BLaER1 treated with 17β-estradiol and CSF1 and Interleukin-3, amounts not matched to agents 10 nM and 100 nM (cell line): ENCODE data around the gene EPC1.
"Not testable (repeated sequence)": the region's sequence is repeated elsewhere in the genome, so short reads cannot be mapped to it uniquely, and the experiment has no call there.

Experiments used
- H3K27ac ChIP-seq, 11 experiments: shearing (Covaris generic); formaldehyde crosslinking; 2 replicates each; pipeline ENCODE4 v1.8.1; 2022
- H3K27me3 ChIP-seq, 11 experiments: shearing (Covaris generic); formaldehyde crosslinking; 2 replicates each; pipeline ENCODE4 v1.8.1; 2022
- H3K36me3 ChIP-seq, 11 experiments: shearing (Covaris generic); formaldehyde crosslinking; 2 replicates each; pipeline ENCODE4 v1.8.1; 2022
- H3K4me1 ChIP-seq, 10 experiments: shearing (Covaris generic); formaldehyde crosslinking; 2 replicates each; pipeline ENCODE4 v1.8.1; 2022
- H3K4me2 ChIP-seq, 11 experiments: shearing (Covaris generic); formaldehyde crosslinking; 2 replicates each; pipeline ENCODE4 v1.8.1; 2022
- H3K4me3 ChIP-seq, 10 experiments: shearing (Covaris generic); formaldehyde crosslinking; 2 replicates each; pipeline ENCODE4 v1.8.1; 2022
- H3K9ac ChIP-seq, 11 experiments: shearing (Covaris generic); formaldehyde crosslinking; 2 replicates each; pipeline ENCODE4 v1.8.1; 2022
- H3K9me3 ChIP-seq, 11 experiments: shearing (Covaris generic); formaldehyde crosslinking; replicated peaks in 1 of 11; 2 replicates each; pipeline ENCODE4 v1.8.1; 2022
- H4K20me1 ChIP-seq, 11 experiments: shearing (Covaris generic); formaldehyde crosslinking; 2 replicates each; pipeline ENCODE4 v1.8.1; 2022
- Cebpa-rat ChIP-seq, 11 experiments: shearing (Covaris generic); IDR thresholded peaks; 2 replicates each; pipeline ENCODE4 v1.8.1; 2022

The EPC1 gene

GRCh38 chr10:32253276-32253675 is 93.7 kb downstream of the EPC1 start:
- TF ChIP-seq Cebpa-rat (IDR thresholded peaks at IDR 0.05): no peak
- H3K9ac ChIP-seq: no peak overlapping the region
- peaks cover 0 to 4% (median 0%) of the 10 kb centered on the region in 10 experiments; a peak in 3 of 20 replicates for H3K4me1 ChIP-seq
- no peak overlapping the region for H3K27ac ChIP-seq
- H4K20me1 ChIP-seq: no peaks in the 10 kb centered on the region
- H3K4me3 ChIP-seq: no peak overlapping the region
- H3K9me3 ChIP-seq: no peaks in the 10 kb centered on the region
- H3K4me2 ChIP-seq: no peak overlapping the region
- no peaks in the 10 kb centered on the region for H3K36me3 ChIP-seq
- H3K27me3 ChIP-seq: no peaks in the 10 kb centered on the region

GRCh38 chr10:32250489-32250888 is 96.5 kb downstream of the EPC1 start:
- not testable (repeated sequence) for H3K9ac ChIP-seq, H3K36me3 ChIP-seq, H3K9me3 ChIP-seq, H3K4me2 ChIP-seq, H3K27me3 ChIP-seq, H4K20me1 ChIP-seq, H3K4me3 ChIP-seq, H3K4me1 ChIP-seq, H3K27ac ChIP-seq

- Histone ChIP-seq H3K27ac (no peak overlapping the region), H3K9me3 (no peaks in the 10 kb centered on the region), H3K36me3 (no peaks in the 10 kb centered on the region), H3K27me3 (no peaks in the 10 kb centered on the region), H3K9ac (no peak overlapping the region), H3K4me3 (no peak overlapping the region), H4K20me1 (no peaks in the 10 kb centered on the region), H3K4me1 (no peaks in the 10 kb centered on the region; a peak in 1 of 20 replicates), H3K4me2 (no peak overlapping the region)
- TF ChIP-seq Cebpa-rat (IDR thresholded peaks at IDR 0.05): no peak
Observed at GRCh38 chr10:32246685-32247084, 100.3 kb downstream of the EPC1 start.

- no peaks in the 10 kb centered on the region for H3K36me3 ChIP-seq
- no peaks in the 10 kb centered on the region; a peak in 1 of 20 replicates for H3K4me1 ChIP-seq
- no peaks in the 10 kb centered on the region for H3K27me3 ChIP-seq
- no peak overlapping the region for H3K9ac ChIP-seq
- H4K20me1 ChIP-seq: no peaks in the 10 kb centered on the region
- TF ChIP-seq Cebpa-rat (IDR thresholded peaks at IDR 0.05): no peak
- no peak overlapping the region for H3K4me2 ChIP-seq
- no peak overlapping the region for H3K4me3 ChIP-seq
- no peak overlapping the region for H3K27ac ChIP-seq
- no peaks in the 10 kb centered on the region for H3K9me3 ChIP-seq
Observed at GRCh38 chr10:32245760-32246159, 101.2 kb downstream of the EPC1 start.

GRCh38 chr10:32244421-32245207 is 102.3 kb downstream of the EPC1 start:
- no peaks in the 10 kb centered on the region for H4K20me1 ChIP-seq
- H3K9ac ChIP-seq: no peak overlapping the region
- no peaks in the 10 kb centered on the region for H3K9me3 ChIP-seq
- no peak for TF ChIP-seq Cebpa-rat (IDR thresholded peaks at IDR 0.05)
- H3K27ac ChIP-seq: no peak overlapping the region
- H3K36me3 ChIP-seq: no peaks in the 10 kb centered on the region
- H3K27me3 ChIP-seq: no peaks in the 10 kb centered on the region
- H3K4me1 ChIP-seq: peaks cover 0 to 10% (median 0%) of the 10 kb centered on the region in 10 experiments; a peak in 6 of 20 replicates
- no peak overlapping the region for H3K4me3 ChIP-seq
- no peak overlapping the region for H3K4me2 ChIP-seq

- H3K9ac ChIP-seq: no peak overlapping the region
- H3K9me3 ChIP-seq: no peaks in the 10 kb centered on the region
- H3K36me3 ChIP-seq: no peaks in the 10 kb centered on the region
- peaks cover 0 to 15% (median 0%) of the 10 kb centered on the region in 10 experiments; a peak in 6 of 20 replicates for H3K4me1 ChIP-seq
- no peak overlapping the region for H3K27ac ChIP-seq
- H3K27me3 ChIP-seq: no peaks in the 10 kb centered on the region
- TF ChIP-seq Cebpa-rat (IDR thresholded peaks at IDR 0.05): no peak
- no peak overlapping the region for H3K4me2 ChIP-seq
- no peaks in the 10 kb centered on the region for H4K20me1 ChIP-seq
- H3K4me3 ChIP-seq: no peak overlapping the region
Observed at GRCh38 chr10:32244011-32244410, 102.9 kb downstream of the EPC1 start.

- no peaks in the 10 kb centered on the region for H3K36me3 ChIP-seq
- no peak overlapping the region for H3K9ac ChIP-seq
- no peak overlapping the region for H3K4me2 ChIP-seq
- H3K4me1 ChIP-seq: peaks cover 0 to 15% (median 0%) of the 10 kb centered on the region in 10 experiments; a peak in 6 of 20 replicates
- no peak overlapping the region for H3K4me3 ChIP-seq
- H4K20me1 ChIP-seq: no peaks in the 10 kb centered on the region
- no peak overlapping the region for H3K27ac ChIP-seq
- H3K9me3 ChIP-seq: no peaks in the 10 kb centered on the region
- H3K27me3 ChIP-seq: no peaks in the 10 kb centered on the region
- TF ChIP-seq Cebpa-rat (IDR thresholded peaks at IDR 0.05): no peak
Observed at GRCh38 chr10:32241946-32242345, 105.0 kb downstream of the EPC1 start.

- no peak for TF ChIP-seq Cebpa-rat (IDR thresholded peaks at IDR 0.05)
- Histone ChIP-seq H3K9ac (no peak overlapping the region), H3K27ac (no peak overlapping the region), H4K20me1 (no peaks in the 10 kb centered on the region), H3K4me3 (no peak overlapping the region), H3K9me3 (0 out of 22 replicates have a peak, but pooled peaks cover 0 to 3% (median 0%) of the 10 kb centered on the region in 11 experiments), H3K4me1 (peaks cover 0 to 15% (median 0%) of the 10 kb centered on the region in 10 experiments; a peak in 6 of 20 replicates), H3K36me3 (no peaks in the 10 kb centered on the region), H3K4me2 (peak overlapping the region in 3 of 11 experiments; percentile 10 to 33 (median 20); a peak in 4 of 22 replicates), H3K27me3 (no peaks in the 10 kb centered on the region)
Observed at GRCh38 chr10:32240471-32240870, 106.5 kb downstream of the EPC1 start.

GRCh38 chr10:32239769-32240168 is 107.2 kb downstream of the EPC1 start:
- no peaks in the 10 kb centered on the region for H3K36me3 ChIP-seq
- peak overlapping the region in 4 of 11 experiments; percentile 9 to 33 (median 15); a peak in 4 of 22 replicates for H3K4me2 ChIP-seq
- H3K4me1 ChIP-seq: peaks cover 0 to 15% (median 0%) of the 10 kb centered on the region in 10 experiments; a peak in 6 of 20 replicates
- H3K9me3 ChIP-seq: peaks cover 0 to 4% (median 0%) of the 10 kb centered on the region in 11 experiments; a peak in 1 of 22 replicates
- TF ChIP-seq Cebpa-rat (IDR thresholded peaks at IDR 0.05): no peak
- no peak overlapping the region for H3K27ac ChIP-seq
- H4K20me1 ChIP-seq: no peaks in the 10 kb centered on the region
- no peak overlapping the region for H3K4me3 ChIP-seq
- no peak overlapping the region for H3K9ac ChIP-seq
- no peaks in the 10 kb centered on the region for H3K27me3 ChIP-seq
